ENCODE data around the gene TRPC4AP.
"Not testable (repeated sequence)": the region's sequence is repeated elsewhere in the genome, so short reads cannot be mapped to it uniquely, and the experiment has no call there.

TRPC4AP gene

DNA sequence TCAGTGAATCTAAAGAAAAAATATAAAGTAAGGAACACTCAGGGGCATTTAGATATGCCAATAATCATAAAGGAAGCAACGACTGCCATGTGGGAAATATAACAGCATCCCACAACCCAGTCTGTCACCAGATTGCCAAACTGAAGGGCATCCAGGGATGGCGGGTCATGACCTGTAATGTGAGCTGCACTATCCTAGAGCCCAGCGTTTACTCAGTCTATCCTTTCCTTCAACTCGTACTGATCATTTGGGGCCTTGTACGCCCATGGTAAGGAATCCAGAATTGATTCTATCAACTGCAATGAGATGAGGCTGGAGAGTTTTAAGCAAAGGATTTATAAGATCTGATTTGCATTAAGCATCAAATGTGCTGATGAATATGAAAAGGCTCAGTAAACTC lies 5.3 kb downstream of the TRPC4AP start:
- DNase-seq (ENCODE audit: low read depth): no peak
- H3K4me3 ChIP-seq (ENCODE audit: low read depth, low read length): no peak overlapping the region
- TF ChIP-seq CTCF (IDR thresholded peaks at IDR 0.05; ENCODE audit: low read depth, low read length, missing control alignments): no peak

- H3K4me3 ChIP-seq (ENCODE audit: low read depth, low read length): no peak overlapping the region
- no peak for TF ChIP-seq CTCF (IDR thresholded peaks at IDR 0.05; ENCODE audit: low read depth, low read length, missing control alignments)
- DNase-seq (ENCODE audit: low read depth): no peak
Observed at GRCh38 chr20:35085477-35086225, 7.0 kb downstream of the TRPC4AP start.

GRCh38 chr20:35084998-35085397 lies 7.6 kb downstream of the TRPC4AP start:
- no peak for TF ChIP-seq CTCF (IDR thresholded peaks at IDR 0.05; ENCODE audit: low read depth, low read length, missing control alignments)
- DNase-seq (ENCODE audit: low read depth): no peak
- H3K4me3 ChIP-seq (ENCODE audit: low read depth, low read length): no peak overlapping the region

- not testable (repeated sequence) for H3K4me3 ChIP-seq (ENCODE audit: low read depth, low read length); DNase-seq (ENCODE audit: low read depth)
Observed at GRCh38 chr20:35080348-35080642, 12.3 kb downstream of the TRPC4AP start.

- no peak overlapping the region for H3K4me3 ChIP-seq (ENCODE audit: low read depth, low read length)
- TF ChIP-seq CTCF (IDR thresholded peaks at IDR 0.05; ENCODE audit: low read depth, low read length, missing control alignments): no peak
- DNase-seq (ENCODE audit: low read depth): no peak
Observed at GRCh38 chr20:35079472-35080347, 12.9 kb downstream of the TRPC4AP start.

DNA sequence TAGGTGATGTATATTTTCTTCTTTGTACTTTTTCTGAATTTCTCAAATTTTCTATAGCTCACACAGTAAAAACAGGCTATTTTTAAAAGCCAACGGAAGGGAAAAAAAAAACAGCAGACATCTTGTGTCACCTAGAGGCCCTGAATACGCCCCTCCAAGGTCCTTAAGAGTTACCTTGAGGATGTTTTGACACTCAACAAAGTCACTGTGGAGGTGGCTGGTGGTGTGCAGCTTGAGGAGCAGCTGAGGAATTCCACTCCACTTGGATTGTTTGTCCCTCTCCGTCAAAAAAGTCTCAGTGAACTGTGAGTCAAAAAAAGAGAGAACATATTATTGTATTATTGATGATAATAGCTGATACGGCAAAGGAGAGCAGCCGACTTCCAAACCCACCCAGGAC lies 14.7 kb downstream of the TRPC4AP start:
- TF ChIP-seq CTCF (IDR thresholded peaks at IDR 0.05; ENCODE audit: low read depth, low read length, missing control alignments): no peak

DNA sequence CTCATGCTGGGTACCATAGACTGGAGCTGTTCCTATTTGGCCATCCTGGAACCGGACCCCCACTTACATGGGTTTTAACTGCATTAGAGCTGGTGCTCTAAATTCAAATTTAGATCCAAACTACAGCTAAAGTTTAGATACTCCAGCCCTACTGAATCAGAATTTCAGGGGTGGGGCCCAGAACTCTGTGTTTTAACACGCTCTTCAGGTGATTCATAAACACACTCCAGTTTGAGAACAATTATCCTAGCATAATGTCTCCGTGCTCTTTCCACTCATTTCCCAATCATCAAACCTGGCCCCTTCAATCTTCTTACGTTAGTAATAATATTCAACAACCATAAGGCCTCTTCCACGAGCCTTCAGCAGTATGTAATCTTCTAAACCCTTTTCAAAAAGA lies 15.3 kb downstream of the TRPC4AP start:
- no peak overlapping the region for H3K4me3 ChIP-seq (ENCODE audit: low read depth, low read length)
- DNase-seq (ENCODE audit: low read depth): no peak
- TF ChIP-seq CTCF (IDR thresholded peaks at IDR 0.05; ENCODE audit: low read depth, low read length, missing control alignments): no peak

More for the DNA sequence above, 14.7 kb downstream of the TRPC4AP start:
- no peak overlapping the region for H3K4me3 ChIP-seq (ENCODE audit: low read depth, low read length)
- DNase-seq (ENCODE audit: low read depth): no peak

DNA sequence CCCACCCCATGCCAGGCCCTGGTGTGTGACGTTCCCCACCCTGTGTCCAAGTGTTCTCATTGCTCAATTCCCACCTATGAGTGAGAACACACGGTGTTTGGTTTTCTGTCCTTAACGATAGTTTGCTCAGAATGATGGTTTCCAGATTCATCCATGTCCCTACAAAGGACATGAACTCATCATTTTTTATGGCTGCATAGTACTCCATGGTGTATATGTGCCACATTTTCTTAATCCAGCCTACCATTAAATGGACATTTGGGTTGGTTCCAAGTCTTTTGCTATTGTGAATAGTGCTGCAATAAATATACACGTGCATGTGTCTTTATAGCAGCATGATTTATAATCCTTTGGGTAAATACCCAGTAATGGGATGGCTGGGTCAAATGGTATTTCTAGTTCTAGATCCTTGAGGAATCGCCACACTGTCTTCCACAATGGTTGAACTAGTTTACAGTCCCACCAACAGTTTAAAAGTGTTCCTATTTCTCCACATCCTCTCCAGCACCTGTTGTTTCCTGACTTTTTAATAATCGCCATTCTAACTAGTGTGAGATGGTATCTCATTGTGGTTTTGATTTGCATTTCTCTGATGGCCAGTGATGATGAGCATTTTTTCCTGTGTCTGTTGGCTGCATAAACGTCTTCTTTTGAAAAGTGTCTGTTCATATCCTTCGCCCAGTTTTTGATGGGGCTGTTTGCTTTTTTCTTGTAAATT lies 21.0 kb downstream of the TRPC4AP start:
- not testable (repeated sequence) for DNase-seq (ENCODE audit: low read depth); H3K4me3 ChIP-seq (ENCODE audit: low read depth, low read length)

Measured in GM12864 (cell line).